Natural killer cell (primary cell): ENCODE results near the gene METTL24. TPM values are rescaled to one million over a fixed set of nuclear protein-coding genes. Genes with fewer than 3 reads are reported as not detected.

Source experiments
- ATAC-seq, 3 donors: fragments of 150-1000 bp in 2 of 3; fragments of 200-7000 bp in 1 of 3; cut with Tn5 transposase; 1 replicate in 1 of 3; 2 replicates in 2 of 3; pipeline ENCODE4 v1.10.0; 2021; ENCODE audit warnings: mild to moderate bottlenecking in 2 of 3, moderate library complexity in 2 of 3
- DNase-seq, 2 donors: peaks; one replicate each; pipeline versions ENCODE4 v3.0.0 to v3.0.0-alpha.2; 2013 to 2021; ENCODE audit warnings: mixed read lengths in 1 of 2
- H3K27ac ChIP-seq: one replicate; pipeline ENCODE4 v1.5.1; 2013; ENCODE audit warnings: mild to moderate bottlenecking, low read length
- H3K27me3 ChIP-seq: one replicate; pipeline ENCODE4 v1.6.1; 2013; ENCODE audit warnings: low read length; ENCODE audit not compliant: control insufficient read depth, insufficient read depth
- H3K36me3 ChIP-seq: one replicate; pipeline ENCODE4 v1.6.1; 2013; ENCODE audit warnings: low read length; ENCODE audit not compliant: control insufficient read depth, insufficient read depth
- H3K4me1 ChIP-seq: one replicate; pipeline ENCODE4 v1.6.1; 2013; ENCODE audit warnings: low read length; ENCODE audit not compliant: control insufficient read depth, insufficient read depth
- H3K4me3 ChIP-seq: one replicate; pipeline ENCODE4 v1.5.1; 2013; ENCODE audit warnings: low read length
- H3K9me3 ChIP-seq: one replicate; pipeline ENCODE4 v1.6.1; 2013; ENCODE audit warnings: low read length; ENCODE audit not compliant: control insufficient read depth, insufficient read depth
- H3K27ac Mint-ChIP-seq, 2 donors: one replicate each; pipeline ENCODE4 v1.8.0; 2022; ENCODE audit warnings: mild to moderate bottlenecking in 2 of 2, mixed read lengths in 2 of 2, moderate library complexity in 1 of 2
- H3K27me3 Mint-ChIP-seq, 2 donors: one replicate each; pipeline ENCODE4 v1.8.0; 2022; ENCODE audit warnings: low read depth in 2 of 2, mixed read lengths in 2 of 2
- H3K36me3 Mint-ChIP-seq: one replicate; pipeline ENCODE4 v1.8.0; 2022; ENCODE audit warnings: mixed read lengths
- H3K4me1 Mint-ChIP-seq, 2 donors: one replicate each; pipeline ENCODE4 v1.8.0; 2022; ENCODE audit warnings: mixed read lengths in 2 of 2
- H3K4me3 Mint-ChIP-seq: one replicate; pipeline ENCODE4 v1.8.0; 2022; ENCODE audit warnings: mild to moderate bottlenecking, moderate library complexity, mixed read lengths
- H3K9me3 Mint-ChIP-seq, 2 donors: one replicate each; pipeline ENCODE4 v1.8.0; 2022; ENCODE audit warnings: mixed read lengths in 2 of 2
- whole genome bisulfite sequencing: methylation state at CpG from one replicate; pipeline ENCODE4 v1.1.7; 2013; ENCODE audit warnings: missing lambda C conversion rate; ENCODE audit not compliant: insufficient coverage; 5-methylcytosine and 5-hydroxymethylcytosine counted together
- intact Hi-C: fragments of 100-400 bp; cut with micrococcal nuclease; formaldehyde crosslinking; loops from one replicate; pipeline ENCODE4 v1.14.2; 2022
- total RNA-seq, 4 donors: library from RNA; stranded (reverse); fragments of 120-200 nt in 1 of 4; gene quantifications; one replicate each; pipeline versions ENCODE4 v1.2.3 to v1.2.4, GENCODE V29; 2013 to 2022
- TF ChIP-seq, protein P1 (sequence below): fragments of 200-600 bp; IDR thresholded peaks from one replicate; pipeline ENCODE4 v1.8.0; 2022; ENCODE audit warnings: antibody characterized with exemption

The METTL24 gene
- total RNA-seq, 3 donors from 2014 or later (not counting 1 experiment from before 2014, with no cell fraction given): 0.24 to 1.00 TPM; not detected in 1

DNA sequence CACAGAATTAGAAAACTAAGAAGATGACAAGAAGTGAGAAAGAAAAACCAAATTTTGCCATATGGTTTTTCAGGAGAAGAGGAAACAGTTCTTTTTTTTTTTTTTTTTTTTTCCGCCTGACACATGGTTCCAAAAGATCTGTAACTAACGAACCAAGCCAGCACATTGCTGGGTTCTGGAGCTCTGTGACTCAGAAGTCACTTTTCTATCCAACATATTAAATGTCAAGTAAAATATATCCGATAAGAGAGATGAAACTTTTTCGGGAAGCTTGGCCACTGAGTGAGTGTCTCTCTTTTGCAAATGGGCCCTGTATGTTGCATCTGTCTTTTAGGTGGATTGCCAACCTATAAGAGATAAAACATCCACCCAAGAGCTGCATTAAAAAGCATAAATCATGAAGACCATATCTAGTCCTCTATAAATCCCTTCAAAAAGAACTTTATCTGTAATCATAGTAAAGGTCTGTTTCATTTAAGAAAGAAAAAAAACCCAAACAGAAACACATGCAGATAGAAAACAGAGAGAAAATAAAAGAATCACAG lies 4.6 kb downstream of the METTL24 start:
- no peak overlapping the region for H3K4me3 Mint-ChIP-seq

DNA sequence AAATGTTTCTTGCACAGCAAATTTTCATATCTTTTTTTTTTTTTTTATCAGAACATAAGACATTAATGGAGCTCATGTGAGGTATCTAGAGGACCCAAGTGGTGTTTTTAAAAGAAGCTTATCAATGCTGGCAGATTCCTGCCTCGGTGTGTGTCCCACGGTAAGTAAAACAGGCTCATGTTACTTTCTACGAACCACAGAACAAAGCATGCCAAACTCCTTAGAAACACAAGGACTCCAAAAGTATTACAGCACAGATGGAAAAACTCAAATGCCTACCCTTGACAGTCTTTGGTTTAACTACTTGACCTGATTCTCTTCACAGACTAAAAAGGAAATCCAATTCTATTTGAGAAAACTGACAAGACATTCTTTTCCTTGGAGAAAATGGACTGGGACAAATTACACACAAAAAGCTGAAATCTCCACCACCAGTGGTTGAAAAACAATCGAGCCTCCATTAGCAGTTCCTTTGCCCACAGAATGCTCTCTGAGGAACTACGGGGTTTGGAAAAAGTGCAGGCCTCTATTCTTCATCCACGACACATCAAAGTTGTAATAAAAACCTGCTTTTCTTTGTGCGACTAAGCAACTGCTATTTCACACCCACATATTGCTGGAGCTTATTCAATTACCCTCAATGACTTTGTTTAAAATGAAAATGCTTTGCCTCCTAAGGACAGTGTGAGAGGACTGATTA lies 5.4 kb downstream of the METTL24 start:
- Mint-ChIP-seq H3K36me3 (no peaks in the 10 kb centered on the region), H3K27ac (no peak overlapping the region), H3K4me1 (peaks cover 0 to 11% of the 10 kb centered on the region in 2 donors), H3K27me3 (peaks cover 21 to 27% of the 10 kb centered on the region in 2 donors), H3K9me3 (no peaks in the 10 kb centered on the region), H3K4me3 (no peak overlapping the region)
- H3K4me3 ChIP-seq: no peak overlapping the region
- H3K36me3 ChIP-seq: no peaks in the 10 kb centered on the region
- DNase-seq (no peak), ATAC-seq (no peak)
- no peaks in the 10 kb centered on the region for H3K9me3 ChIP-seq
- 88% methylated on average over 7 of the region's 7 CpGs for whole genome bisulfite sequencing
- H3K27me3 ChIP-seq: peaks cover 7% of the 10 kb centered on the region
- TF ChIP-seq, protein P1, sequence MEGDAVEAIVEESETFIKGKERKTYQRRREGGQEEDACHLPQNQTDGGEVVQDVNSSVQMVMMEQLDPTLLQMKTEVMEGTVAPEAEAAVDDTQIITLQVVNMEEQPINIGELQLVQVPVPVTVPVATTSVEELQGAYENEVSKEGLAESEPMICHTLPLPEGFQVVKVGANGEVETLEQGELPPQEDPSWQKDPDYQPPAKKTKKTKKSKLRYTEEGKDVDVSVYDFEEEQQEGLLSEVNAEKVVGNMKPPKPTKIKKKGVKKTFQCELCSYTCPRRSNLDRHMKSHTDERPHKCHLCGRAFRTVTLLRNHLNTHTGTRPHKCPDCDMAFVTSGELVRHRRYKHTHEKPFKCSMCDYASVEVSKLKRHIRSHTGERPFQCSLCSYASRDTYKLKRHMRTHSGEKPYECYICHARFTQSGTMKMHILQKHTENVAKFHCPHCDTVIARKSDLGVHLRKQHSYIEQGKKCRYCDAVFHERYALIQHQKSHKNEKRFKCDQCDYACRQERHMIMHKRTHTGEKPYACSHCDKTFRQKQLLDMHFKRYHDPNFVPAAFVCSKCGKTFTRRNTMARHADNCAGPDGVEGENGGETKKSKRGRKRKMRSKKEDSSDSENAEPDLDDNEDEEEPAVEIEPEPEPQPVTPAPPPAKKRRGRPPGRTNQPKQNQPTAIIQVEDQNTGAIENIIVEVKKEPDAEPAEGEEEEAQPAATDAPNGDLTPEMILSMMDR: no peak
- H3K4me1 ChIP-seq: peaks cover 6% of the 10 kb centered on the region
- H3K27ac ChIP-seq: no peak overlapping the region
- intact Hi-C loops: no loop called here

More for the DNA sequence above, 4.6 kb downstream of the METTL24 start:
- Histone ChIP-seq H3K4me3 (no peak overlapping the region), H3K36me3 (no peaks in the 10 kb centered on the region), H3K4me1 (peaks cover 9% of the 10 kb centered on the region), H3K27me3 (peaks cover 10% of the 10 kb centered on the region), H3K27ac (no peak overlapping the region), H3K9me3 (no peaks in the 10 kb centered on the region)
- H3K27ac Mint-ChIP-seq: no peak overlapping the region
- H3K4me1 Mint-ChIP-seq: peaks cover 0 to 12% of the 10 kb centered on the region in 2 donors
- no peak for DNase-seq
- TF ChIP-seq, protein P1: no peak
- no peaks in the 10 kb centered on the region for H3K9me3 Mint-ChIP-seq
- no peaks in the 10 kb centered on the region for H3K36me3 Mint-ChIP-seq
- 86% methylated on average over 1 of the region's 4 CpGs for WGBS
- intact Hi-C loops: no loop called here
- no peak for ATAC-seq
- H3K27me3 Mint-ChIP-seq: peaks cover 22 to 28% of the 10 kb centered on the region in 2 donors

DNA sequence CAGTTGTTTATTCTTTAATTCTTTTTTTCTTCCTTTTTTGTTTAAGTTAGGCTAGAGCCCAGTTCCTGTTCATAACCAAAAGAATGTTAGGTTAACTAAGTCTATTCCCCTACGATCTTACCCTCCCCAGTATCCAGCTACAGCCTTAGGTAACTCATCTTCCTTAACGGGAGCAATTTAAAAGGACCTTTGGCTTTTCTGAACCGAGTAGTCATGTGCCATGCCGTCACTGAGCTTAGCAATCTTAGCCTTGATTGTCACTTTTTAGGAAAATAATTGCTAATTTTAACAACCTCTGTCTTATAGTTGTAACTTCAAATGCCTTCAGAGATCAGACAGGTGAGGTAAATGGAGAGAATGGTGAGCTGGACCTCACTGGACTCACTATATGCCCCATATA lies 6.2 kb downstream of the METTL24 start:
- Mint-ChIP-seq H3K9me3 (no peaks in the 10 kb centered on the region), H3K36me3 (no peaks in the 10 kb centered on the region), H3K4me1 (peaks cover 0 to 6% of the 10 kb centered on the region in 2 donors), H3K4me3 (no peak overlapping the region), H3K27ac (no peak overlapping the region), H3K27me3 (peaks cover 14 to 20% of the 10 kb centered on the region in 2 donors)
- intact Hi-C loops: no loop called here
- Histone ChIP-seq H3K4me3 (no peak overlapping the region), H3K27ac (no peak overlapping the region), H3K4me1 (no peaks in the 10 kb centered on the region), H3K27me3 (peaks cover 5% of the 10 kb centered on the region), H3K36me3 (no peaks in the 10 kb centered on the region), H3K9me3 (no peaks in the 10 kb centered on the region)
- TF ChIP-seq, protein P1: no peak
- DNase-seq (no peak), ATAC-seq (no peak)
- WGBS: 89% methylated on average over 4 of the region's 4 CpGs
